SK-N-SH (cell line): ENCODE measurements around the gene TIGD7.

Experiments
- FOXJ3 ChIP-seq: sonication (generic); formaldehyde crosslinking; IDR thresholded peaks from 2 replicates; pipeline ENCODE4 v1.5.1; 2020; ENCODE audit warnings: mild to moderate bottlenecking, missing genetic modification reagents
- GABPA ChIP-seq: IDR thresholded peaks from 2 replicates; pipeline ENCODE4 v1.4.0; 2012; ENCODE audit warnings: low read depth, mild to moderate bottlenecking
- POLR2AphosphoS5 ChIP-seq: IDR thresholded peaks from 2 replicates; pipeline ENCODE4 v1.6.1; 2012; ENCODE audit warnings: low read depth, low read length
- RAD21 ChIP-seq: IDR thresholded peaks from 2 replicates; pipeline ENCODE4 v1.6.1; 2012; ENCODE audit warnings: mild to moderate bottlenecking, low read length
- RXRA ChIP-seq: IDR thresholded peaks from 2 replicates; pipeline ENCODE4 v1.4.0; 2012; ENCODE audit warnings: low read depth, mild to moderate bottlenecking, borderline replicate concordance
- SIN3A ChIP-seq: IDR thresholded peaks from 2 replicates; pipeline ENCODE4 v1.6.1; 2012; ENCODE audit warnings: low read depth, mild to moderate bottlenecking, low read length, moderate library complexity, borderline replicate concordance
- TEAD4 ChIP-seq: IDR thresholded peaks from 2 replicates; pipeline ENCODE4 v1.4.0; 2012; ENCODE audit warnings: mild to moderate bottlenecking, borderline replicate concordance; ENCODE audit not compliant: insufficient read depth
- YY1 ChIP-seq: IDR thresholded peaks from 2 replicates; pipeline ENCODE4 v1.4.0; 2012; ENCODE audit warnings: low read depth, mild to moderate bottlenecking
- TF ChIP-seq, protein P1 (sequence below): fragments of 200-600 bp; sonication (generic); IDR thresholded peaks from 2 replicates; pipeline ENCODE4 v1.6.1; 2017; ENCODE audit warnings: antibody characterized with exemption, mild to moderate bottlenecking, moderate library complexity
- TF ChIP-seq, protein P2 (sequence below): IDR thresholded peaks from 2 replicates; pipeline ENCODE4 v1.6.1; 2012; ENCODE audit warnings: mild to moderate bottlenecking, low read depth, low read length, moderate library complexity

DNA sequence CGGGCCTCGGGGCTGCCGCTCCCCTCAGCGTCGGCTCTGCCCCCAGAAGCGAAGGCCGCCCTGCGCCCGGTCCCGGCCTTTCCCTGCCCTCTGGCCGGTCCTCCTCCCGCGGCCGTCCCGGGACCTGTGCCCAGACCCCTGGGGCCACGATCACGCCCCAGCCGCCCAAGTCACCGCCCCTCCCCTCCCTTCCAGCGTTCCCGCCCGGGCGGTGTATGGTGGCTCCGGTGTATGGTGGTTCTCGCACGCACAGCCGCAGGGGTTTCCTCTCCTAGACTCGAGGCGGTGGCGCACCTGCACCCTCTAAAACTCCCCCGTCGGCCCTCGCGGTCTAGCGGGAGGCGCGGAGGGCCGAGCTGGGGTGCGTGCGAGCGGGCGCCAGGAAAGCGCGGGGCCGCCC lies 10.0 kb downstream of the TIGD7 start:
- no peak for TF ChIP-seq GABPA
- TF ChIP-seq, protein P1, sequence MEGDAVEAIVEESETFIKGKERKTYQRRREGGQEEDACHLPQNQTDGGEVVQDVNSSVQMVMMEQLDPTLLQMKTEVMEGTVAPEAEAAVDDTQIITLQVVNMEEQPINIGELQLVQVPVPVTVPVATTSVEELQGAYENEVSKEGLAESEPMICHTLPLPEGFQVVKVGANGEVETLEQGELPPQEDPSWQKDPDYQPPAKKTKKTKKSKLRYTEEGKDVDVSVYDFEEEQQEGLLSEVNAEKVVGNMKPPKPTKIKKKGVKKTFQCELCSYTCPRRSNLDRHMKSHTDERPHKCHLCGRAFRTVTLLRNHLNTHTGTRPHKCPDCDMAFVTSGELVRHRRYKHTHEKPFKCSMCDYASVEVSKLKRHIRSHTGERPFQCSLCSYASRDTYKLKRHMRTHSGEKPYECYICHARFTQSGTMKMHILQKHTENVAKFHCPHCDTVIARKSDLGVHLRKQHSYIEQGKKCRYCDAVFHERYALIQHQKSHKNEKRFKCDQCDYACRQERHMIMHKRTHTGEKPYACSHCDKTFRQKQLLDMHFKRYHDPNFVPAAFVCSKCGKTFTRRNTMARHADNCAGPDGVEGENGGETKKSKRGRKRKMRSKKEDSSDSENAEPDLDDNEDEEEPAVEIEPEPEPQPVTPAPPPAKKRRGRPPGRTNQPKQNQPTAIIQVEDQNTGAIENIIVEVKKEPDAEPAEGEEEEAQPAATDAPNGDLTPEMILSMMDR: no peak
- no peak for TF ChIP-seq YY1
- no peak for TF ChIP-seq TEAD4
- TF ChIP-seq, protein P2, sequence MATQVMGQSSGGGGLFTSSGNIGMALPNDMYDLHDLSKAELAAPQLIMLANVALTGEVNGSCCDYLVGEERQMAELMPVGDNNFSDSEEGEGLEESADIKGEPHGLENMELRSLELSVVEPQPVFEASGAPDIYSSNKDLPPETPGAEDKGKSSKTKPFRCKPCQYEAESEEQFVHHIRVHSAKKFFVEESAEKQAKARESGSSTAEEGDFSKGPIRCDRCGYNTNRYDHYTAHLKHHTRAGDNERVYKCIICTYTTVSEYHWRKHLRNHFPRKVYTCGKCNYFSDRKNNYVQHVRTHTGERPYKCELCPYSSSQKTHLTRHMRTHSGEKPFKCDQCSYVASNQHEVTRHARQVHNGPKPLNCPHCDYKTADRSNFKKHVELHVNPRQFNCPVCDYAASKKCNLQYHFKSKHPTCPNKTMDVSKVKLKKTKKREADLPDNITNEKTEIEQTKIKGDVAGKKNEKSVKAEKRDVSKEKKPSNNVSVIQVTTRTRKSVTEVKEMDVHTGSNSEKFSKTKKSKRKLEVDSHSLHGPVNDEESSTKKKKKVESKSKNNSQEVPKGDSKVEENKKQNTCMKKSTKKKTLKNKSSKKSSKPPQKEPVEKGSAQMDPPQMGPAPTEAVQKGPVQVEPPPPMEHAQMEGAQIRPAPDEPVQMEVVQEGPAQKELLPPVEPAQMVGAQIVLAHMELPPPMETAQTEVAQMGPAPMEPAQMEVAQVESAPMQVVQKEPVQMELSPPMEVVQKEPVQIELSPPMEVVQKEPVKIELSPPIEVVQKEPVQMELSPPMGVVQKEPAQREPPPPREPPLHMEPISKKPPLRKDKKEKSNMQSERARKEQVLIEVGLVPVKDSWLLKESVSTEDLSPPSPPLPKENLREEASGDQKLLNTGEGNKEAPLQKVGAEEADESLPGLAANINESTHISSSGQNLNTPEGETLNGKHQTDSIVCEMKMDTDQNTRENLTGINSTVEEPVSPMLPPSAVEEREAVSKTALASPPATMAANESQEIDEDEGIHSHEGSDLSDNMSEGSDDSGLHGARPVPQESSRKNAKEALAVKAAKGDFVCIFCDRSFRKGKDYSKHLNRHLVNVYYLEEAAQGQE: no peak
- no peak for TF ChIP-seq RAD21
- no peak for TF ChIP-seq SIN3A
- no peak for TF ChIP-seq RXRA
- TF ChIP-seq FOXJ3: no peak
- no peak for TF ChIP-seq POLR2AphosphoS5
